SHP77 (cell line): ENCODE data around the gene DOCK2.

Experiments
- DNase-seq, 2 experiments: peaks; one replicate each; lab custom pipeline; 2025; lab: John Stamatoyannopoulos, UW

DOCK2 gene

DNA sequence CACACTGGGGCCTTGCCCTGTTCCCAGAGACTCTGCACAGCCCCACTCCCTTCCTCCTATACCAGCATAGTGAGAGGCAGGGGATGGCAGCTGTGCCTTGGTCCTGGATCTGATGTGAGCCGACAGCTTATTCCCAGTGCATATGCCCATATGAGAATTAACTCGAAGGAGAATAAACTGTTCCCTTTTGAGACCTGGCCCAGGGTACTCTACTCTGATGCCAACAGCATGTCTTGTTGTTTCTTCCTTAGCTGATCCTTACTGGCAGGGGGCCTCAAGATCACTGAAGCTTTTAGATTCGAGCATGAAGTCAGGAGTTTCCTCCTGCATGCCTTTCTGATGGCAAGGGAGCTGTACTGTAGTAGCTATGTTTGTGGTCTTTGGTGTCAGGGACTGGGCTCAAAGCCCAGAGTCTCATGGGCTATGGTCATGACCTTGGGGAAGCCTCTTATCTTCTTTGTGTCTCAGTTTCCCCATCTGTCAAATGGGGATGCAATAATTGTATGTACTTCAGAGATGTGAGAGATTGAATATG is 57.1 kb downstream of the DOCK2 start:
- no peak for DNase-seq

- no peak for DNase-seq
These were observed 58.0 kb downstream of the DOCK2 start for GRCh38 chr5:169695025-169695625.

- no peak for DNase-seq
These were observed 58.9 kb downstream of the DOCK2 start for GRCh38 chr5:169695919-169696490.

DNA sequence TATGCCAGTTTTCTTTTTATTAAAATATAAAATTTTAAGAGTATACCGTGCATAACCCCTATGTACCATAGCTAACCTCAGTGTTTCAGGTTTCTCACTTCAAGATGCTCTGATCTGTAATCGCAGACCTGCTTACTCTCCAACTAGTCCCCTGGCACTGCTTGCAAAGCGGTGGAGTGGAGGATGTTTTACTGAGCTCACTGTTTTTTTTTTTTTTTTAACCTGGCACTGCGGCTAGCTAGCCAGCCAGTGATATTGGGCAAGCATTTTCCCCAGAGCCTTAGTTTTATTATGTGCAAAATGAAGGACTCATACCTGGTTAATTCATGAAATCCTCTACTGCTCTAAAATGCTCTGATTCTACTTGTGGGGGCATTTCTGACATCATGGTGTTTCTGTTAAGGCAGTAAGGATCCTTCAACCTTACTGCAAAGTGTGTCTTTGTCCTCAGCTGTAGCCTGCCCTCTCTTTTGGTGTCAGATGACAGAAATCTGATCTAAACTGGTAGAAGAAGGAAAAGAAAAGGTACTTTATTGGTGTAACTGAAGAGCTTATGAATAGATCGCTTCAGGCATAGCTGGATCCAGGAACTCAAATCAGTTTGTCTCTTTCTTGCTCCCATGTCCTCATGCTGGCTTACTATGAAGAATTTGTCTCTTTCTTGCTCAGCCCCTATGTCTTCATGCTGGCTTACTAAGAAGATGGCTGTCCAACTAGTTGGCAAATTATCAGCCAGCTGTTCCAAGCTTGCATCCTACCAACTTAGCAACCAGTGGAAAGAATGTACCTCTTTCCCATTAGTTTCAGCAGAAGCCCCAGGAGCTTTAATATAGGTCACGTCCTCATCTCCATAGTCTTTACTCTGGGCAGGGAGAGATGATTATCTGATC is 59.8 kb downstream of the DOCK2 start:
- DNase-seq = no peak

- DNase-seq = no peak
These were observed 60.4 kb downstream of the DOCK2 start for GRCh38 chr5:169697511-169697890.

DNA sequence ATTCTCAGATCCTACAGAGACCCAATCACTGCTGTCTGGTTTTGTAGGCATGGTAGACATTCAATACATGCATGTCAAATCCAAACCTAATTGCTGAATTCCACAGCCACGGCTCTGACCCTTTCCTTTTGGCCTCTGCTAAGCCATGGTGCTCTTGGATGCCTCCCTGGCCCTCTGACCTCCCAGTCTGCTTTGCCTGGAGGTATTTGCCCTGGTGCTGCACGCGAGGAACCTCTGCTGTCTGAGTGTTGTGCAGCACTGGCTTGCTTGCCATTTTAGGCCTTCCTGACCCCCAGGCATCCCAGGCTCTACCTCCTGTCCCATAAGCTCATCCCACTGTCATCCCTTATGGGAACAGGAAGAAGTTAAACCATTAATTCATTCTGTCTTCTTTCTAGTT is 60.9 kb downstream of the DOCK2 start:
- no peak for DNase-seq

- no peak for DNase-seq
These were observed 63.5 kb downstream of the DOCK2 start for GRCh38 chr5:169700611-169701010.

GRCh38 chr5:169701910-169702451 is 64.9 kb downstream of the DOCK2 start:
- no peak for DNase-seq

GRCh38 chr5:169702693-169703481 is 65.8 kb downstream of the DOCK2 start:
- DNase-seq = no peak

DNA sequence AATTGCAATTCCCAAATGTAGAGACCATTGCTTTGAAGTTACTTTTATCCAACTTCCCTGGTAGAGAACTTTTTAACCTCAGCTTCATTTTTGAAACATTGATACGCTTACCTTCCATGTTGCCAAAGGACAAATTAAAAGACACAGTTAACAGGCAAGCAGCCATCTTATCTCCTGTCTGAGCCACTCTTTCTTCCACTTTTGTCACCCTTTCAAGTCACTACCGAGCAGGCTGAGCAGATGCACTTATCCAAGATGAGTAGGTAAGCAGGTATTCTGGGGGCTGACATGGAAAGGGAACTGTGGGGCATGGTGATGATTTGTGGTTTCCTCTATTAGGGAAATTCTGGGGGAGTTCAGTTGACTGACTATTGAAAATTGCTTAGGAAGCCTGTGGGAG is 66.7 kb downstream of the DOCK2 start:
- no peak for DNase-seq

- DNase-seq = no peak
These were observed 68.2 kb downstream of the DOCK2 start for GRCh38 chr5:169705322-169705721.

DNA sequence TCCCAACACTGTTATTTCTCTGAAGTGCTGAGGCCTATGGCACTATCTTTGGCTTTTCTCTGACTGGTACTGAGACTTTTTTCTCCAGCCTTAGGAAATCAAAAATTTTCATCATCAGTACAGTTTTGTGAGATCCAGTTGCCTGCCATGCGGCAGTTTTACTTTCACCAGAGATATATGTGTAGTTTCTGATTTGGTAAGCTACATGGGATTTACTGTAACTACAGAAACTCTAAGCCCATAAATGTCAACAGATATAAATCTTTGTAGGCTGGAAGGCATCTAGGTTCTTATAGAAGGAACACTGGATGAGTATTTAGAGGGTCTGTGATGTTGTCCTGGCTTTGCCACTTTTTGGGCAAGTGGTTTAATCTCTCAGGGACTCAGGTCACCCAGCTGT is 69.0 kb downstream of the DOCK2 start:
- DNase-seq = no peak

GRCh38 chr5:169706758-169707450 is 69.8 kb downstream of the DOCK2 start:
- DNase-seq = no peak

GRCh38 chr5:169707686-169708085 is 70.6 kb downstream of the DOCK2 start:
- DNase-seq = no peak

DNA sequence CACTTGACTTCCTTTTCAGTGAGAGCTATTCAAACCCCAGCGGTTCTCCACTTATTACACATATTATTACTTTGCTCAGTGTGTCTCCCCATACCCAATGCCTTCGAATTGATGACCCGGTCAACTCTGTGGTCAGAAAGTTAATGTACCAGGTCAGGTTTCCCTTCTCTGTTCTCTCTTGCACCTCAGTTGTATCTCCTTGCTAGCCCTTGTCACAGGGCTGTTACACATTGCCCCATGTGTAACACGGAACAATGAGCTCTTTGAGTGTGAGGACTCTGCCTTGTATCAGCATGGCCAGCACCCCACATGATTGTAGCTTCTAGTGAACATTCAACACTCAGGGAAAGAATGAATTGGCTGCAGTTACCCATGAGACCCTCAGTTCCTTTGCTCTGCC is 73.6 kb downstream of the DOCK2 start:
- DNase-seq = no peak

- no peak for DNase-seq
These were observed 74.6 kb downstream of the DOCK2 start for GRCh38 chr5:169711551-169712225.

DNA sequence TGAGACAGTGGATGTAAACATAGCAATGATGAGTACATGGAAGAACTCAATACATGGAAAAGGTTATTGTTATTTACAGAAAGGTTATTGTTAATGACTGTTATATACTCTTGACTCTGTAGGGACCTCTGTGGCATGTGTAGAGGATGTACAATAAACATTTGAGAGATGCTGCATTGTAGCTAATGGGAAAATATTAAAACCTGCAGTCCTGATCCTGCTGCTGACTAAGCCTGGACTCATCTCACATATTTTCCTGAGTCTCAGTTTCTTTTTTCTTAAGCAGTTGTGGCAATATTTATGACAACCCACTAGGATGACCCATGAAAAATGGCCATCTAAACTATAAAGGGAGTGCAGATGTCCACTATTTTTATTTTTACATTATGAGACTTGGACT is 75.4 kb downstream of the DOCK2 start:
- DNase-seq = no peak

DNA sequence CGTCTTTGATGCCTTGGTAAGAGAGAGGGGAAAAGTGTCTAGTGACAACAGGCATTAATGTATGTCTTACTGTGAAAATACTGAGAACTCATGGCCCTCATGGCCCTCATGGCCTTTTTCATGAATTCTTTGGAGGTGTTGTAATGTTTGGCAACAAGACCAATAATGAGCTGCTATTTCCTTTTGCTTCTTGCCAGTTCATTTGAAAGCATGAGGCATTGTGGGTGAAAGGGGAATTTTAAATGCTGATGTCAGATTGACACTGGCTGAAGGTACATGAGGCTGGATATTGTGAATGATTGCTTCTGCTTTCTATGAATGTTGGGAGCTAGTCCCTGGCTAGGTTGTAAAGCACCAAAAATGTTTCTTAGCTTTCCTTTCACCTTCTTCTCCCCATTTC is 79.2 kb downstream of the DOCK2 start:
- no peak for DNase-seq

- no peak for DNase-seq
These were observed 80.2 kb downstream of the DOCK2 start for GRCh38 chr5:169717288-169717687.
